HepG2 (cell line): Measurements from ENCODE around the gene GLB1L3. TPM values are rescaled to one million over a fixed set of nuclear protein-coding genes. Genes with fewer than 3 reads are reported as not detected.

Experiments
- CENPT ChIP-seq: sonication (generic); formaldehyde crosslinking; IDR thresholded peaks from 2 replicates; pipeline ENCODE4 v1.8.0; 2022; ENCODE audit warnings: low read depth, mild to moderate bottlenecking, moderate library complexity, missing genetic modification reagents
- CSRNP1 ChIP-seq: sonication (generic); formaldehyde crosslinking; IDR thresholded peaks from 2 replicates; pipeline ENCODE4 v1.8.1; 2023; ENCODE audit warnings: mild to moderate bottlenecking, missing genetic modification reagents
- ELF3 ChIP-seq: IDR thresholded peaks from 2 replicates; pipeline ENCODE4 v1.6.1; 2016; ENCODE audit warnings: missing genetic modification reagents, missing compliant biosample characterization
- ONECUT2 ChIP-seq: sonication (generic); formaldehyde crosslinking; IDR thresholded peaks from 2 replicates; pipeline ENCODE4 v1.4.0; 2020; ENCODE audit warnings: missing genetic modification reagents
- PITX1 ChIP-seq: sonication (generic); formaldehyde crosslinking; IDR thresholded peaks from 2 replicates; pipeline ENCODE4 v1.5.1; 2020; ENCODE audit warnings: mild to moderate bottlenecking, missing genetic modification reagents
- POGZ ChIP-seq: sonication (generic); formaldehyde crosslinking; IDR thresholded peaks from 2 replicates; pipeline ENCODE4 v1.4.0; 2020; ENCODE audit warnings: mild to moderate bottlenecking, missing genetic modification reagents
- POLR2G ChIP-seq: fragments of 200-400 bp; formaldehyde crosslinking; IDR thresholded peaks from 2 replicates; pipeline ENCODE4 v1.6.1; 2018; ENCODE audit warnings: mild to moderate bottlenecking, low read depth, low read length, moderate library complexity
- ZFP36 ChIP-seq: fragments of 150-350 bp; IDR thresholded peaks from 2 replicates; pipeline ENCODE4 v1.6.1; 2018; ENCODE audit warnings: borderline replicate concordance, low read length, low read depth; ENCODE audit not compliant: partially characterized antibody
- ZFP90 ChIP-seq: sonication (generic); formaldehyde crosslinking; IDR thresholded peaks from 2 replicates; pipeline ENCODE4 v1.8.0; 2022; ENCODE audit warnings: missing genetic modification reagents, mild to moderate bottlenecking, inconsistent platforms, borderline replicate concordance
- ZNF12 ChIP-seq: sonication (generic); formaldehyde crosslinking; IDR thresholded peaks from 2 replicates; pipeline ENCODE4 v1.5.0; 2020; ENCODE audit warnings: missing genetic modification reagents
- ZNF441 ChIP-seq: sonication (generic); formaldehyde crosslinking; IDR thresholded peaks from 2 replicates; pipeline ENCODE4 v1.7.0; 2021; ENCODE audit warnings: missing genetic modification reagents, borderline replicate concordance
- ZNF501 ChIP-seq: sonication (generic); formaldehyde crosslinking; IDR thresholded peaks from 2 replicates; pipeline ENCODE4 v1.5.1; 2020; ENCODE audit warnings: mild to moderate bottlenecking, moderate library complexity, missing genetic modification reagents
- ZNF543 ChIP-seq: sonication (generic); formaldehyde crosslinking; IDR thresholded peaks from 2 replicates; pipeline ENCODE4 v1.4.0; 2020; ENCODE audit warnings: mild to moderate bottlenecking, missing genetic modification reagents
- ZNF720 ChIP-seq: sonication (generic); formaldehyde crosslinking; IDR thresholded peaks from 2 replicates; pipeline ENCODE4 v1.4.0; 2020; ENCODE audit warnings: missing genetic modification reagents
- polyA plus RNA-seq, 8 experiments: library from polyadenylated mRNA; depleted of rRNA in 3 of 8; stranded (reverse) in 7 of 8; unstranded in 1 of 8; fragments of >200 nt; fragmentation: Illumina TruSeq in 4 of 8; extraction: Trizol in 4 of 8; gene quantifications; 2 replicates each; pipeline versions ENCODE4 v1.2.1 to v1.2.3, GENCODE V29; 2011 to 2016; ENCODE audit warnings: low read depth in 4 of 8, missing spikeins in 1 of 8, mixed read lengths in 1 of 8; ENCODE audit not compliant: insufficient read depth in 1 of 8
- total RNA-seq, 5 experiments: library from RNA; depleted of rRNA; stranded (reverse); fragments of >200 nt; fragmentation: Illumina TruSeq; extraction: Trizol; gene quantifications; 2 replicates each; pipeline ENCODE4 v1.2.3, GENCODE V29; 2016; ENCODE audit warnings: low read depth in 1 of 5
- TF ChIP-seq, protein P1 (sequence below): IDR thresholded peaks from 2 replicates; pipeline ENCODE4 v1.6.1; 2016; ENCODE audit warnings: low read depth, missing genetic modification reagents, missing compliant biosample characterization
- TF ChIP-seq, protein P2 (sequence below): sonication (generic); formaldehyde crosslinking; IDR thresholded peaks from 2 replicates; pipeline ENCODE4 v1.4.0; 2020; ENCODE audit warnings: missing genetic modification reagents

Gene GLB1L3
- total and polyA plus RNA-seq, 2 of the 13 experiments (the other 11 are each of a cell fraction or from before 2014, with no cell fraction given): not detected

DNA sequence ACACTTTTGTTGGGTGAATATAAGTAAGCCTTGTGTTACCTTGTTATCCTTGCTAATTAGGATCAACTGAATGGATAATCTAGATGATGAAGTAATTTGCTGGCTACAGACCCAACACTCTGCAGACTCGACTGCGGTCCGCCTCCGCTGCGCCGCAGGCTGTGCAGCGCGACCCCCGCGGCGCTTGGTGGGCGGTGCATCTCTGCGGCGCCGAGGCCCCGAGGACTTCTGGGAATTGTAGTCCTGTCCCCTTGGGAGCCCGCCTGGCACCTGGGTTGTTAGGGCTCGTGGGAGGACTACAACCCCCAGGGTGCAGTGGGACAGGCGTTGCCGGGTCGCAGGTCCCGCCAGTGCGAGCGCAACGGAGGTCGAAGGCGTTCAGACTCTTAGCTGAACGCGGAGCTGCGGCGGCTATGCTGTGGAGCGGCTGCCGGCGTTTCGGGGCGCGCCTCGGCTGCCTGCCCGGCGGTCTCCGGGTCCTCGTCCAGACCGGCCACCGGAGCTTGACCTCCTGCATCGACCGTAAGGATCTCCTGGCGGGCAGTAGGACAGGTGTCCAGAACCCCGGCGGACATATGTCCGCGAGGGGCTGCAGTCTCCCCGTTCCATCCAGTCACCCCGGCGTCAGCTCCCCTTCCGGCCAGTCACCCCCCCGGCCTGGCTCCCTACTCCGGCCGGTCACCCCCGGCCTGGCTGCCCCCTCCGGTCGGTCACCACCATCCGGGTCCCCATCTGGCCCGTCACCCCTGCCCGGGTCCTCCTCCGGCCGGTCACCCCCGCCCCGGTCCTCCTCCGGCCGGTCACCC is 22.8 kb upstream of the GLB1L3 start, which contains the start of the genes ACAD8 and THYN1 (continued):
- TF ChIP-seq ONECUT2 (CRISPR knock-in tag) (no peak), POLR2G (peak; percentile 82), ZNF720 (CRISPR knock-in tag) (no peak), ZNF12 (no peak), ELF3 (CRISPR knock-in tag) (0 out of 2 replicates have a peak, but pooled peaks have one; percentile 14), POGZ (CRISPR knock-in tag) (peak; percentile 46), ZNF543 (CRISPR knock-in tag) (0 out of 2 replicates have a peak, but pooled peaks have one; percentile 47), ZNF441 (no peak), CSRNP1 (CRISPR knock-in tag) (no peak; the same call in 1 of the 2 replicates), ZFP36 (no peak), CENPT (no peak), PITX1 (peak; percentile 67; the same call in 1 of the 2 replicates), ZFP90 (CRISPR knock-in tag) (0 out of 2 replicates have a peak, but pooled peaks have one; percentile 7), ZNF501 (CRISPR knock-in tag) (peak; percentile 83)
- TF ChIP-seq, protein P1, sequence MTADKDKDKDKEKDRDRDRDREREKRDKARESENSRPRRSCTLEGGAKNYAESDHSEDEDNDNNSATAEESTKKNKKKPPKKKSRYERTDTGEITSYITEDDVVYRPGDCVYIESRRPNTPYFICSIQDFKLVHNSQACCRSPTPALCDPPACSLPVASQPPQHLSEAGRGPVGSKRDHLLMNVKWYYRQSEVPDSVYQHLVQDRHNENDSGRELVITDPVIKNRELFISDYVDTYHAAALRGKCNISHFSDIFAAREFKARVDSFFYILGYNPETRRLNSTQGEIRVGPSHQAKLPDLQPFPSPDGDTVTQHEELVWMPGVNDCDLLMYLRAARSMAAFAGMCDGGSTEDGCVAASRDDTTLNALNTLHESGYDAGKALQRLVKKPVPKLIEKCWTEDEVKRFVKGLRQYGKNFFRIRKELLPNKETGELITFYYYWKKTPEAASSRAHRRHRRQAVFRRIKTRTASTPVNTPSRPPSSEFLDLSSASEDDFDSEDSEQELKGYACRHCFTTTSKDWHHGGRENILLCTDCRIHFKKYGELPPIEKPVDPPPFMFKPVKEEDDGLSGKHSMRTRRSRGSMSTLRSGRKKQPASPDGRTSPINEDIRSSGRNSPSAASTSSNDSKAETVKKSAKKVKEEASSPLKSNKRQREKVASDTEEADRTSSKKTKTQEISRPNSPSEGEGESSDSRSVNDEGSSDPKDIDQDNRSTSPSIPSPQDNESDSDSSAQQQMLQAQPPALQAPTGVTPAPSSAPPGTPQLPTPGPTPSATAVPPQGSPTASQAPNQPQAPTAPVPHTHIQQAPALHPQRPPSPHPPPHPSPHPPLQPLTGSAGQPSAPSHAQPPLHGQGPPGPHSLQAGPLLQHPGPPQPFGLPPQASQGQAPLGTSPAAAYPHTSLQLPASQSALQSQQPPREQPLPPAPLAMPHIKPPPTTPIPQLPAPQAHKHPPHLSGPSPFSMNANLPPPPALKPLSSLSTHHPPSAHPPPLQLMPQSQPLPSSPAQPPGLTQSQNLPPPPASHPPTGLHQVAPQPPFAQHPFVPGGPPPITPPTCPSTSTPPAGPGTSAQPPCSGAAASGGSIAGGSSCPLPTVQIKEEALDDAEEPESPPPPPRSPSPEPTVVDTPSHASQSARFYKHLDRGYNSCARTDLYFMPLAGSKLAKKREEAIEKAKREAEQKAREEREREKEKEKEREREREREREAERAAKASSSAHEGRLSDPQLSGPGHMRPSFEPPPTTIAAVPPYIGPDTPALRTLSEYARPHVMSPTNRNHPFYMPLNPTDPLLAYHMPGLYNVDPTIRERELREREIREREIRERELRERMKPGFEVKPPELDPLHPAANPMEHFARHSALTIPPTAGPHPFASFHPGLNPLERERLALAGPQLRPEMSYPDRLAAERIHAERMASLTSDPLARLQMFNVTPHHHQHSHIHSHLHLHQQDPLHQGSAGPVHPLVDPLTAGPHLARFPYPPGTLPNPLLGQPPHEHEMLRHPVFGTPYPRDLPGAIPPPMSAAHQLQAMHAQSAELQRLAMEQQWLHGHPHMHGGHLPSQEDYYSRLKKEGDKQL (CRISPR knock-in tag): 0 out of 2 replicates have a peak, but pooled peaks have one; percentile 27
- TF ChIP-seq, protein P2, sequence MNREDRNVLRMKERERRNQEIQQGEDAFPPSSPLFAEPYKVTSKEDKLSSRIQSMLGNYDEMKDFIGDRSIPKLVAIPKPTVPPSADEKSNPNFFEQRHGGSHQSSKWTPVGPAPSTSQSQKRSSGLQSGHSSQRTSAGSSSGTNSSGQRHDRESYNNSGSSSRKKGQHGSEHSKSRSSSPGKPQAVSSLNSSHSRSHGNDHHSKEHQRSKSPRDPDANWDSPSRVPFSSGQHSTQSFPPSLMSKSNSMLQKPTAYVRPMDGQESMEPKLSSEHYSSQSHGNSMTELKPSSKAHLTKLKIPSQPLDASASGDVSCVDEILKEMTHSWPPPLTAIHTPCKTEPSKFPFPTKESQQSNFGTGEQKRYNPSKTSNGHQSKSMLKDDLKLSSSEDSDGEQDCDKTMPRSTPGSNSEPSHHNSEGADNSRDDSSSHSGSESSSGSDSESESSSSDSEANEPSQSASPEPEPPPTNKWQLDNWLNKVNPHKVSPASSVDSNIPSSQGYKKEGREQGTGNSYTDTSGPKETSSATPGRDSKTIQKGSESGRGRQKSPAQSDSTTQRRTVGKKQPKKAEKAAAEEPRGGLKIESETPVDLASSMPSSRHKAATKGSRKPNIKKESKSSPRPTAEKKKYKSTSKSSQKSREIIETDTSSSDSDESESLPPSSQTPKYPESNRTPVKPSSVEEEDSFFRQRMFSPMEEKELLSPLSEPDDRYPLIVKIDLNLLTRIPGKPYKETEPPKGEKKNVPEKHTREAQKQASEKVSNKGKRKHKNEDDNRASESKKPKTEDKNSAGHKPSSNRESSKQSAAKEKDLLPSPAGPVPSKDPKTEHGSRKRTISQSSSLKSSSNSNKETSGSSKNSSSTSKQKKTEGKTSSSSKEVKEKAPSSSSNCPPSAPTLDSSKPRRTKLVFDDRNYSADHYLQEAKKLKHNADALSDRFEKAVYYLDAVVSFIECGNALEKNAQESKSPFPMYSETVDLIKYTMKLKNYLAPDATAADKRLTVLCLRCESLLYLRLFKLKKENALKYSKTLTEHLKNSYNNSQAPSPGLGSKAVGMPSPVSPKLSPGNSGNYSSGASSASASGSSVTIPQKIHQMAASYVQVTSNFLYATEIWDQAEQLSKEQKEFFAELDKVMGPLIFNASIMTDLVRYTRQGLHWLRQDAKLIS (CRISPR knock-in tag): no peak
